Putamen (tissue), 1 donor: ENCODE results near the gene PBLD.

Experiments
- DNase-seq: peaks from one replicate; pipeline ENCODE4 v3.0.0-alpha.2; 2016; ENCODE audit warnings: low spot score

PBLD gene

DNA sequence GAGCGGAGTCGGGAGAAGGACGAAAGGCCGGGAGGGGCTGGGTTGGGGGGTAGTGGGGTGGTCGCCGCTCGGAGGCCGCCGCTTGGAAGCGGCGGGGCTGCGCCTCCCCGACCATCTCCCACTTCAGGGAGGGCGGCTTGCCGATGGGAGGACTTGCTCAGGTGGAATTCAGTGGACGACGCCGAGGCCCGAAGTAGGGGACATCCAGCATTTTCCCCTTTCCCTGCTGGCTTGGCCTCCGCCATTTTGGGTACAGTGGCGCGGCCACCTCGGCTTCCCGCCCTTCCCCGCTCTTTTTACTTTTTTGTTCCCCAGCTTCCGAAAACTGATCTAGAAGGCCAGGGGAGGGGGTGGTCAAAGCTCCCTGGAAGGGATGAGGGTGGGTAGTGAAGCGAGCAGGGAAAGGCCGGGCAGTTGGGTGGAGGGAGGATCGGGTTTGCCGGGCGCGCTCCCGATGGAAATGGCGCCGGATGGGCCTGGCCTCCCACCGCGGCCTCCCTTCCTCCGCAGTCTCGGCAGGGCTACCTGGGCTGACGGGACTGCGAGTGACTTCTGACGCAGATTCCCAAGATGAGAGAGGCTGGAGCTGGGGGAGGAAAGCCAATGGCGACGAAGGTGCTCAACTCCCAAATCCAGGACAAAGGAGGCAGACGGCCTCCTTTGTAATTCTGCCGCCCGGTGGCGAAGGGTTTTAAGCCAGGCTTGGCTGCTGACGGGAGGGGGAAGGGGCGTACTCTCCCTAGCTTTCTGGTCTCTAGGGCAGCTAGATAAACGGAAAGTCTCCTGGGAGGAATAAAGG is at the start of gene PBLD:
TSS of gene PBLD (minus strand) at position 670 of the 799 bp plus-strand sequence. CDS start 26,084 bp downstream, outside the sequence.
- peak; percentile 79 for DNase-seq

DNA sequence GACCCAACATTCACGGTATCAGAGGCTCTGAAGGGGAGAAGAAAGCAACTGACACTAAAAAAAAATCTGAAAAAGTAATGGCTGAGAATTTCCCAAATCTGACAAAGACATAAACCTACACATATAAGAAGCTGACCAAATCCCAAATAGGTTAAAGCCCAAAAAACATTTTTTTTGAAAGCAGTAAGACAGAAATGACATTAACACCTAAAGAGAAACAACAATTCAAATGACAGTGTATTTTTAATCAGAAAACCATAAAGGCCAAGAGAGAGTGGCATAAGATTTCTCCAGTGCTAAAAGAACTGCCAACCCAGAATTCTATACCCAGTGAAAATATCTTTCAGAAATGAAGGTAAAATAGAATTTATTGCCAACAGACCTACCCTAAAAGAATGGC is 38.9 kb upstream of the PBLD start:
- no peak for DNase-seq

GRCh38 chr10:68367121-68367520 is 34.4 kb upstream of the PBLD start:
- DNase-seq: no peak

DNA sequence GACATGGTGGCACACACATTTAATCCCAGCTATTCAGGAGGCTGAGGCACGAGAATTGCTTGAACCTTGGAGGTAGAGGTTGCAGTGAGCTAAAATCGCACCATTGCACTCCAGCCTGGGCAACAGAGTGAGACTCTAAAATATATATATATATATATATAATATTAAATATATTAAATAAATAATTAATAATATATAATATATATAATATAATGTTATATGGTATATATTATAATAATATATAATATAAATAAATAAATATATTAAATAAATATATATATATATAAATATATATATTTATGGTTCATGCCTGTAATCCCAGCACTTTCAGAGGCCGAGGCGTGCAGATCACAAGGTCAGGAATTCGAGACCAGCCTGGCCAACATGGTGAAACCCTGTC is 33.9 kb upstream of the PBLD start:
- DNase-seq: no peak

- DNase-seq: no peak
These were observed 32.9 kb upstream of the PBLD start for GRCh38 chr10:68365611-68366010.

DNA sequence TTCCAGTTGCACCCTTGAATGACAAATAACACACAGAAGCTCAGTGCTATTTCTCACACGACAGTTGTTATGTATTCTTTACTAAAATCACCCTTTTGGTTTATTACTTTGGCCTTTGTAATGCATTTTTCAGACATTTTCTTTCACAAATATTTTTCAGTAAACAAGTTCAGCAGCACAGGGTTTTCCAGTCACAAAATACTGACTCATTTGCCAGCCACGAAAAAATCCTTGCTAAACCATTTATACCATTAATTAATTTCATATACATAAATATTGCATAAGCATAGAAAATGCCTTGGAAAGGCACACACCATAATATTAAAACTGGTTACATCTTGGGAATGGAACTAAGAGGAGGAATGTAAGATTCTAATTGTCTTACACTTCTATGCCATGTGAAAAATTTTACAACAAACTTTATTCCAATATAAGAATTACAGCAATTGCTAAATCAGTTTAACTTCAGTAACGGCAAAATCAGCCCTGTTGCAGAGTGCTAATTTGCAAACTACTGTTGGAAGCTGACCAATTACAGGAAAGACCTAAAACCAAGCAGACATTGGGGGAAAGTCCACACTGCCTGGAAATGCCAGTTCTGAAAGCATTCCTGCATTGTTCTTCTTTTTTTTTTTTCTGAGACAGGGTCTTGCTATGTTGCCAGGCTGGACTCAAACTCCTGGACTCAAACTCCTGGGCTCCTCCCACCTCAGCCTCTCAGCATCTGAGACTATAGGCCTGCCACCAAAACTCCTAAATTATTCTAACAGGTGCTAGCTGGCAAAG is 31.6 kb upstream of the PBLD start:
- DNase-seq: no peak

GRCh38 chr10:68362590-68362989 is 29.9 kb upstream of the PBLD start:
- no peak for DNase-seq

- no peak for DNase-seq
These were observed 26.5 kb upstream of the PBLD start for GRCh38 chr10:68359189-68359588.

DNA sequence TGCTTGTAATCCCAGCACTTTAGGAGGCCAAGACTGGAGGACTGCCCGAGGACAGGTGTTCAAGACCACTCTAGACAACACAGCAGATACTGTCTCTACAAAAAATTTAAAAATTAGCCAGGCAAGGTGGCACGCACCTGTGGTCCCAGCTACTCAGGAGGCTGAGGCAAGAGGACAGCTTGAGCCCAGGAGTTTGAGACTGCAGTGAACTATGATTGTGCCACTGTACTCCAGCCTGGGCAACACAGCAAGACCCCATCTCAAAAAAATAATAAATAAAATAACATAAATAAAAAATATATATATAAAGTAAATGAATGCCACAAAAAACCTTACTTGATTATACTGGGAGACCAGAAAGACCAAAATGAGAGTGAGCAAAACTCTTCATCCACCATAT is 20.8 kb upstream of the PBLD start:
- DNase-seq: no peak

- DNase-seq: no peak
These were observed 15.6 kb upstream of the PBLD start for GRCh38 chr10:68348265-68348741.

GRCh38 chr10:68346774-68347173 is 14.0 kb upstream of the PBLD start:
- DNase-seq: no peak

- no peak for DNase-seq
These were observed 12.9 kb upstream of the PBLD start for GRCh38 chr10:68345621-68346020.

DNA sequence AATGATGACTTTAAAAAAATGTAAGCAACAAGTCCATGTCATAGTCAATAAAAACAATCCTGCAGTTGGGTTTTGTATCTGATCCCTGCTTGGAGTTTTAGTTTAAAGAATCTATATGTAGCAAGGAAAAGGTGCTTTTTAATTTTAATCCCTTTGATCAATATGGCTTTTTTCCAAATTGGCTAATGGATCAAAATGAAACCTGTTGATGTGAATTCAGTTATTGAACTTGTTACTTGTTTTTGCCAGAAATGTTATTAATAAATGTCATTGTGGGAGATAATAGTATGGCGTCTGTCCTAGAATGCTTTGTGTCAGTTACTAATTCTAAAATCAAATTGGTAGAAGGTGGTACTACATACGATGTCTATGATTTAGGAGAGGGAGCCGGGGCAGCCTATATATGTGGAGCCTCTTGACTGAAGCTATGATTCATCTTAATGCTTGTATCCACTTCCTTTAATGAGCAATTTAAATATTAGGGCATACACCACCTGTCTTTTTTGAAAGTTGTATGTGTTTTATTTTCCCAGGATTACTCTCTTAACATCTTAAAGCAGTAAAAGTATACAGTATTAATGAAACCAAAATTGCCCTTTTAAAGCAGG is 10.3 kb upstream of the PBLD start:
- no peak for DNase-seq

DNA sequence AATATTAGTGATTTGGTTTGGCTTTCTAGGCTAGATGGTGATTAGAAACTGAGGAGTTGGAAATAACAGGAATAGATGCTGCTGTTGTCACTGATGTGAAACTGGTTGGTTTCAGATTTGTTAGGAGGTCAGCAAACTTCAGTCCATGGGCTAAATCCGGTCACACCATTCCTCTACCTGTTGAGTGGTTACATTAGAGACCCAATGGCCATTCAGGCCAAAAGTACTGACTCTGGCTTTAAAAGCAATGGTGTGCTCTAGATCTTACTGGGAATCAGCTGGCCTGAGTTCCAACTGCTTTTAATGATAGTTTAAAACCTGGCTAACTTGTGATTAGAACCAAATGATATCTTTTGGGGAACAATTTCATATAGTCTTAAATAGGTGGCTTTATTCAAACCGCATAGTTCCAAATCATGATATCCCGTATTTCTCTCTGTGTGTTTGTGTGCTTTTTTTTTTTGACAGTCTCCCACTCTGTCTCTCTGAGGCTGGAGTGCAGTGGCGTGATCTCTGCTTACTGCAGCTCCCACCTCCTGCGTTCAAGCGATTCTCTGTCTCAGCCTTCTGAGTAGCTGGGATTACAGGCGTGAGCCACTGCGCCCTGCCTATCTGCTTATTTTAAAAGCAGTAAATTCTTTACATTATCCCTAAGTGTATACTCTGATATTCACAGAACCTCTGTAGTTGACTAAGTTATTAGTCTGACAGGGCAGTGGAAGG is 7.8 kb upstream of the PBLD start:
- no peak for DNase-seq

DNA sequence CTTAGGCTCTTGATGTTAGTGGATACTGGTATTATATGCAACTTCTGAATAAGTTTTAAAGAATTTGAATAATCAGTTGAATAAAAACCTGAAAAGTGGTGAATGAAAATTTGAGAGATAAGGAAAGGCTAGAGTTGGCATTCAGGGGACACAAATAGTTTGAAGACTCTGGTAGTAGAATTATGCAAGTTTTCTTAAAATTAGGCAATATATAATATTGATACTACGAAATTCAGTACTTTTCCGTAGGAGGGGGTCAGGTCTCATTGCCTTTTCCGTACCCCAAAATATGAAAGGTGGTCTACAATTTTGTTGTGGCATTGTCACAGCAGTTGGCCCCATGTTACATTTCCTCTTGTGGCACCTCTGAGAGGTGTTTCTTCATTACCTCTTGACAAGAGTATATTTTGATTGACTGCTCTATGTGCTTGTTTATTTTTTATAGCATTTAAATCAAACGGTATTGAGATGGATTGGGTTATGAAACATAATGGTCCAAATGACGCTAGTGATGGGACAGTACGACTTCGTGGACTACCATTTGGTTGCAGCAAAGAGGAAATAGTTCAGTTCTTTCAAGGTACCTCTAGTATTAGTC is 4.1 kb upstream of the PBLD start:
- no peak for DNase-seq

GRCh38 chr10:68334672-68335467 is 2.1 kb upstream of the PBLD start:
- DNase-seq: no peak

DNA sequence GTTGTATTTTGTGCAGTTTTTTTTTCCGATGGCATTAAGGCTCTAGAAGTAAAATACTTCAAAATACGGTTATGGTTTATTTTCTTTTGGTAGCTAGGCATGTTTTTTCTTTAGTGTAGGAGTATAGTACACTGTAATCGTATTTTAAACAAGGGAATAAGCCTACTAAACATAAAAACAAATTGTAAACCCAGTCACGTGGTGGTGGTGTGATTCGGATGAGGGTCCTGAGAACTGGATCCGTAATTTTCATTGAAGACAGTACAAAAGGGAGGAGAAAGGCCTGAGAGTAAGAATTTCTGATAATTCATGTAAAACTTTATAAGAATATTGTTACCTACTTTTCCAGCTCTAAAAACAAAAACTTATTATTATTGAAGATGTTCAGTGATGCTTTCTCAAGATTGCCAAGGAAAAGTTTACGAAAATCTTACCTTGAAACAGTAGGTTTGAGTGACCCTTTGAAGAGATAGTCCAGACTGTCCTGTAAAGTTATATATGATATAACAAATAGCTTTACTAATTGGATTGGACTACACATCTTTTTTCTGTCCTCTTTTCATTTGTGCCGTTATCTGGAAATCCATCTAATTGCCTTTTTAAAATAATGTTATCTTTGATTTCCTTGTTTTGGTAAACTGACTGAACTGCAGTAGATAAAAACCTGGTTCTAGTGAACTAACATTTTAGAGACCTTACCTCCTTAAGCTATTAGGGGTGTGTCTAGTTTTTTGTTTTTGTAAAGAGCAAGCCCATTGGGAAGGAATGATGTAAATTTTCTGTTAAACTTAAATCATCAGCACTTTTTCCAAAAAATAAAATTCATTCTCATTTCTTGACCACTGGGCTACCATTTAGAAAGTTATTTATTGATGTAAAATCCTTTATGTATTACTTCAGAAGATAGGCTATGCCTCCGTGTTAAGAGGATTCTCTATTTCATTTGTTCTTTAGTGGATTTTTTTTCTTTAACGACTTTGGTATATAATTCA is 1.0 kb upstream of the PBLD start:
- DNase-seq: no peak

DNA sequence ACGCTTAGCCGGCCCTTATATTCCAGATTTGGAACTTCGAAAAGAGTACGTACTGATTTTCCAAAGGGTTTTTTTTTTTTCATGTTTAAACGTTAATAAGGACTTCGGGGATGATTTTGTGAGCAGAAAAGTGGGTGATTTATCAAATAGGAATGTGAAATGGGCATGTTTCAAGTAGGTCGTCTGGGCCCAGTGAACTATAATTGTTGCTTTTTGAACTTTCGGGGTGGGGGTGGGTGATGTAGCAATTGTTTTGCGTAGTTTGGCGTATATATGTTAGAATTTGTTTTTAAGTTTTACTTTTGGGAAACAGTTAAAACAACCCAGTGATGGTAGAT is 299 bp upstream of the PBLD start:
- no peak for DNase-seq

DNA sequence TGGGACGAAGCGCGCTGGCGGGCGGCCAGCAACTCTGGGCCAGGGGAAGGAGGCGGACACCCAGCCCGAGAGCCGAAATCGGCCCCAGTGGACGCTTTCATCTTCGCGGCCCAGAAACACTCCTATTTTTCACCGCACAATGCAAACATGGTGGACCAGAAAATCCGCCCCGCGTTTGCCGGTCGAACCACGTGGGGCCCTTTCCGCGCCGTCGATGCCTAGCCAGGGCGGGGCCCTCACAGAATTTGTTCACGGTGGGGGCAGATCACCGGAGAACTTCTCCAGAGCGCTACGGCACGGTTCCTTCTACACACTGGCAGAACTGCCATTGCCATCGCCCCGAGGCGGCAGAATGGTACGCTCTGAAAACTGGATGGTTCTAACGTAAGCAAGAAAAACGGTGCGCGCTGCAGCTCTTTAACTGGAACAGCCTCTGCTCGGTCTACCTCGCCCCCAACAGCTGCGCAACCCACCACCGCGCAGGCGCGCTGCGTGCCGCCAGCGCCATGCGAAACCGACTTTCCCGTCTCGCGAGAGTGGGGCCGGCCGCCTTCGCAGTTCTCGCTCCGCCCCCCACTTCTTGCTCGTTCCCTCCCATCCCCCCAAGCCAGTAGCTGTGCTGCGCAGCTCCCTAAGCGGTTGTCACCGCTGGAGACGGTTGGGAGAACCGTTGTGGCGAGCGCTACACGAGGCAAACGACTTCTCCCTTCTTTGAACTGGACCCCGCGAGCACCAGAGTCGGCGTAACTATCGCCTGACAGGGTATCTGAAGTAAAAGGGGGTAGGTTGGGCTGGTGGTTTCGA is 1.1 kb downstream of the PBLD start, which contains the start of gene HNRNPH3:
TSS of gene HNRNPH3 (plus strand) at position 610 of the 804 bp plus-strand sequence. CDS start 5,158 bp downstream, outside the sequence.
- peak; percentile 98 for DNase-seq
